PC-3 (cell line): ENCODE measurements around the gene PRDM10.

Experiments
- CTCF ChIP-seq: fragments of 300-600 bp; sonication (generic); conservative IDR thresholded peaks from 2 replicates; pipeline ENCODE4 v1.5.1; 2017; ENCODE audit warnings: antibody characterized with exemption, low read depth, mild to moderate bottlenecking, low read length
- EZH2 ChIP-seq: fragments of 300-600 bp; sonication (generic); IDR thresholded peaks from one replicate; pipeline ENCODE4 v1.6.1; 2017; ENCODE audit warnings: antibody characterized with exemption, mild to moderate bottlenecking, low read length; ENCODE audit not compliant: unreplicated experiment

- TF ChIP-seq CTCF (no peak), EZH2 (no peak)
Measured at GRCh38 chr11:130022799-130023198, 20.2 kb upstream of the PRDM10 start.
